WTC11 (cell line): Measurements from ENCODE around the gene CHTF18. TPM values are rescaled to one million over a fixed set of nuclear protein-coding genes. Genes with fewer than 3 reads are reported as not detected.
"Not testable (repeated sequence)": the region's sequence is repeated elsewhere in the genome, so short reads cannot be mapped to it uniquely, and the experiment has no call there.

ENCODE experiments used
- ATAC-seq: fragments of 200-7000 bp; cut with Tn5 transposase; 2 replicates; pipeline ENCODE4 v1.10.0; 2021; ENCODE audit warnings: mild to moderate bottlenecking, moderate library complexity
- CTCF ChIA-PET: fragments of 300-600 bp; sonication (Branson Sonifier 250); formaldehyde crosslinking; loops from one replicate; lab custom pipeline; 2021; ENCODE audit warnings: antibody characterized with exemption; lab: Charles Lee
- POLR2A ChIA-PET: fragments of 350-600 bp; sonication (Branson Sonifier 250); formaldehyde crosslinking; loops from one replicate; lab custom pipeline; 2021; ENCODE audit warnings: antibody characterized with exemption; lab: Charles Lee
- DNase-seq: peaks from one replicate; pipeline ENCODE4 v3.0.0; 2021; ENCODE audit warnings: low spot score
- H3K27ac Mint-ChIP-seq: 2 replicates; pipeline ENCODE4 v1.8.0; 2021; ENCODE audit warnings: mixed read lengths
- H3K27me3 Mint-ChIP-seq: 2 replicates; pipeline ENCODE4 v1.8.0; 2021; ENCODE audit warnings: low read depth, mild to moderate bottlenecking, moderate library complexity, mixed read lengths
- H3K36me3 Mint-ChIP-seq: 2 replicates; pipeline ENCODE4 v1.8.0; 2021; ENCODE audit warnings: mixed read lengths
- H3K4me1 Mint-ChIP-seq: 2 replicates; pipeline ENCODE4 v1.8.0; 2022; ENCODE audit warnings: mixed read lengths
- H3K4me3 Mint-ChIP-seq: 2 replicates; pipeline ENCODE4 v1.8.0; 2021; ENCODE audit warnings: mild to moderate bottlenecking, moderate library complexity, mixed read lengths
- H3K9me3 Mint-ChIP-seq: 2 replicates; pipeline ENCODE4 v1.8.0; 2021; ENCODE audit warnings: mixed read lengths
- ATF1 ChIP-seq: sonication (generic); formaldehyde crosslinking; IDR thresholded peaks from 2 replicates; pipeline ENCODE4 v1.8.1; 2023; ENCODE audit warnings: mild to moderate bottlenecking, moderate library complexity, missing genetic modification reagents
- ATF2 ChIP-seq: sonication (generic); formaldehyde crosslinking; IDR thresholded peaks from 2 replicates; pipeline ENCODE4 v1.8.1; 2022; ENCODE audit warnings: low read depth, missing genetic modification reagents, borderline replicate concordance
- CBFB ChIP-seq: sonication (generic); formaldehyde crosslinking; IDR thresholded peaks from 2 replicates; pipeline ENCODE4 v1.8.1; 2022; ENCODE audit warnings: mild to moderate bottlenecking, low read depth, missing genetic modification reagents
- FOXK1 ChIP-seq: sonication (generic); formaldehyde crosslinking; IDR thresholded peaks from 2 replicates; pipeline ENCODE4 v1.8.0; 2022; ENCODE audit warnings: mild to moderate bottlenecking, moderate library complexity, missing genetic modification reagents
- FOXP1 ChIP-seq: sonication (generic); formaldehyde crosslinking; IDR thresholded peaks from 2 replicates; pipeline ENCODE4 v1.8.0; 2022; ENCODE audit warnings: missing genetic modification reagents, mild to moderate bottlenecking, moderate library complexity, borderline replicate concordance
- FOXP4 ChIP-seq: sonication (generic); formaldehyde crosslinking; IDR thresholded peaks from 2 replicates; pipeline ENCODE4 v1.8.0; 2022; ENCODE audit warnings: mild to moderate bottlenecking, missing genetic modification reagents
- GTF2I ChIP-seq: fragments of 250-450 bp; sonication (Bioruptor Pico); conservative IDR thresholded peaks from 2 replicates; pipeline ENCODE4 v1.4.0; 2021; ENCODE audit warnings: mild to moderate bottlenecking
- IRF2 ChIP-seq: sonication (generic); formaldehyde crosslinking; IDR thresholded peaks from 2 replicates; pipeline ENCODE4 v1.8.0; 2022; ENCODE audit warnings: low read depth, missing genetic modification reagents, borderline replicate concordance
- JUN ChIP-seq: sonication (generic); formaldehyde crosslinking; IDR thresholded peaks from 2 replicates; pipeline ENCODE4 v1.8.0; 2023; ENCODE audit warnings: mild to moderate bottlenecking, missing genetic modification reagents
- NFE2L1 ChIP-seq: sonication (generic); formaldehyde crosslinking; IDR thresholded peaks from 2 replicates; pipeline ENCODE4 v1.8.1; 2023; ENCODE audit warnings: missing genetic modification reagents
- NR2C2 ChIP-seq: sonication (generic); formaldehyde crosslinking; IDR thresholded peaks from 2 replicates; pipeline ENCODE4 v1.8.0; 2022; ENCODE audit warnings: mild to moderate bottlenecking, missing genetic modification reagents
- PRRX2 ChIP-seq: fragments of 250-450 bp; sonication (Bioruptor Pico); IDR thresholded peaks from 2 replicates; pipeline ENCODE4 v1.8.0; 2021; ENCODE audit warnings: mild to moderate bottlenecking
- ZNF263 ChIP-seq: sonication (generic); formaldehyde crosslinking; IDR thresholded peaks from 2 replicates; pipeline ENCODE4 v1.8.1; 2022; ENCODE audit warnings: low read depth, mild to moderate bottlenecking, moderate library complexity, missing genetic modification reagents
- ZNF425 ChIP-seq: fragments of 250-450 bp; sonication (Bioruptor Pico); conservative IDR thresholded peaks from 2 replicates; pipeline ENCODE4 v1.9.0; 2021; ENCODE audit warnings: mild to moderate bottlenecking
- ZNF671 ChIP-seq: fragments of 250-450 bp; sonication (Bioruptor Pico); IDR thresholded peaks from 2 replicates; pipeline ENCODE4 v1.8.0; 2021; ENCODE audit warnings: mild to moderate bottlenecking
- total RNA-seq: library from RNA; stranded (reverse); gene quantifications from 3 replicates; pipeline ENCODE4 v1.2.3, GENCODE V29; 2021
- TF ChIP-seq, protein P1 (sequence below): sonication (generic); formaldehyde crosslinking; IDR thresholded peaks from 2 replicates; pipeline ENCODE4 v1.8.0; 2022; ENCODE audit warnings: mild to moderate bottlenecking, missing genetic modification reagents
- TF ChIP-seq, protein P2 (sequence below): sonication (generic); formaldehyde crosslinking; IDR thresholded peaks from 2 replicates; pipeline ENCODE4 v1.8.1; 2022; ENCODE audit warnings: mild to moderate bottlenecking, missing genetic modification reagents, moderate library complexity, borderline replicate concordance
- TF ChIP-seq, protein P3 (sequence below): sonication (generic); formaldehyde crosslinking; IDR thresholded peaks from 2 replicates; pipeline ENCODE4 v1.8.1; 2022; ENCODE audit warnings: mild to moderate bottlenecking, moderate library complexity, missing genetic modification reagents
- TF ChIP-seq, protein P4 (sequence below): fragments of 200-600 bp; IDR thresholded peaks from 2 replicates; pipeline ENCODE4 v1.8.0; 2022; ENCODE audit warnings: antibody characterized with exemption

Gene CHTF18
- total RNA-seq, 1 experiment from 2014 or later, result 183 TPM

- TF ChIP-seq, protein P1, sequence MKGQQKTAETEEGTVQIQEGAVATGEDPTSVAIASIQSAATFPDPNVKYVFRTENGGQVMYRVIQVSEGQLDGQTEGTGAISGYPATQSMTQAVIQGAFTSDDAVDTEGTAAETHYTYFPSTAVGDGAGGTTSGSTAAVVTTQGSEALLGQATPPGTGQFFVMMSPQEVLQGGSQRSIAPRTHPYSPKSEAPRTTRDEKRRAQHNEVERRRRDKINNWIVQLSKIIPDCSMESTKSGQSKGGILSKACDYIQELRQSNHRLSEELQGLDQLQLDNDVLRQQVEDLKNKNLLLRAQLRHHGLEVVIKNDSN, result no peak
- TF ChIP-seq PRRX2 (no peak), NFE2L1 (CRISPR knock-in tag) (no peak), GTF2I (CRISPR knock-in tag) (no peak), FOXP4 (CRISPR knock-in tag) (no peak), FOXP1 (CRISPR knock-in tag) (no peak), ZNF263 (CRISPR knock-in tag) (no peak)
- TF ChIP-seq, protein P2, sequence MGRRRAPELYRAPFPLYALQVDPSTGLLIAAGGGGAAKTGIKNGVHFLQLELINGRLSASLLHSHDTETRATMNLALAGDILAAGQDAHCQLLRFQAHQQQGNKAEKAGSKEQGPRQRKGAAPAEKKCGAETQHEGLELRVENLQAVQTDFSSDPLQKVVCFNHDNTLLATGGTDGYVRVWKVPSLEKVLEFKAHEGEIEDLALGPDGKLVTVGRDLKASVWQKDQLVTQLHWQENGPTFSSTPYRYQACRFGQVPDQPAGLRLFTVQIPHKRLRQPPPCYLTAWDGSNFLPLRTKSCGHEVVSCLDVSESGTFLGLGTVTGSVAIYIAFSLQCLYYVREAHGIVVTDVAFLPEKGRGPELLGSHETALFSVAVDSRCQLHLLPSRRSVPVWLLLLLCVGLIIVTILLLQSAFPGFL, result no peak
- TF ChIP-seq, protein P3, sequence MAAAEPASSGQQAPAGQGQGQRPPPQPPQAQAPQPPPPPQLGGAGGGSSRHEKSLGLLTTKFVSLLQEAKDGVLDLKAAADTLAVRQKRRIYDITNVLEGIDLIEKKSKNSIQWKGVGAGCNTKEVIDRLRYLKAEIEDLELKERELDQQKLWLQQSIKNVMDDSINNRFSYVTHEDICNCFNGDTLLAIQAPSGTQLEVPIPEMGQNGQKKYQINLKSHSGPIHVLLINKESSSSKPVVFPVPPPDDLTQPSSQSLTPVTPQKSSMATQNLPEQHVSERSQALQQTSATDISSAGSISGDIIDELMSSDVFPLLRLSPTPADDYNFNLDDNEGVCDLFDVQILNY (CRISPR knock-in tag), result no peak
- ATAC-seq, result 0 out of 2 replicates have a peak, but pooled peaks have one; percentile 20
- CTCF ChIA-PET, result interaction anchor here (2.2 kb wide), 1 partner anchor 10 kb away, joined by 5 read pairs; no protein-coding TSS in a partner anchor
Observed at GRCh38 chr16:775236-775796, 13.1 kb upstream of the CHTF18 start.

GRCh38 chr16:776298-776697 is 12.1 kb upstream of the CHTF18 start:
- ATAC-seq, H3K9me3 Mint-ChIP-seq: not testable (repeated sequence)
- CTCF ChIA-PET, result interaction anchor here (0.9 to 2.2 kb wide), 3 partner anchors 9 to 35 kb away, joined by 3 to 5 read pairs (median 4); partner anchors contain the start of gene CIAO3

More at GRCh38 chr16:775236-775796, 13.1 kb upstream of the CHTF18 start:
- H3K36me3 Mint-ChIP-seq, result no peaks in the 10 kb centered on the region
- no peak for DNase-seq
- H3K27ac Mint-ChIP-seq, result no peak overlapping the region
- no peak overlapping the region for H3K4me3 Mint-ChIP-seq
- POLR2A ChIA-PET, result no interaction called here
- no peaks in the 10 kb centered on the region for H3K4me1 Mint-ChIP-seq
- no peaks in the 10 kb centered on the region for H3K9me3 Mint-ChIP-seq
- no peaks in the 10 kb centered on the region for H3K27me3 Mint-ChIP-seq

DNA sequence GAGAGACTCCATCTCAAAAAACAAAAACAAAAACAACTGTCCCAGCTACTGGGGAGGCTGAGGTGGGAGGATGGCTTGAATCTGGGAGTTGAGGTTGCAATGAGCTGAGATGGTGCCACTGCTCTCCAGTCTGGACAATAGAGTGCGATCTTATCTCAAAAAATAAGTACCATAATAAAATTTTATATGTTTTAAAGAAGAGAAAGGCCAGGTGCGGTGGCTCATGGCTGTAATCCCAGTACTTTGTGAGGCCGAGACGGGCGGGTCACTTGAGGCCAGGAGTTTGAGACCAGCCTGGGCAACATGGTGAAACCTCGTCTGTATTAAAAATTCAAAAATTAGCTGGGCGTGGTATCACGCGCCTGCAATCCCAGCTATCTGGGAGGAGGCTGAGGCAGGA is 11.6 kb upstream of the CHTF18 start:
- no peak overlapping the region for H3K27ac Mint-ChIP-seq
- no peak for ATAC-seq
- POLR2A ChIA-PET, result no interaction called here
- CTCF ChIA-PET, result interaction anchor here (0.9 to 1.5 kb wide), 2 partner anchors 8 to 36 kb away, joined by 3 to 4 read pairs; partner anchors contain the start of gene CIAO3
- no peaks in the 10 kb centered on the region for H3K36me3 Mint-ChIP-seq
- no peaks in the 10 kb centered on the region for H3K9me3 Mint-ChIP-seq
- H3K4me3 Mint-ChIP-seq, result no peak overlapping the region
- no peak for DNase-seq
- H3K4me1 Mint-ChIP-seq, result no peaks in the 10 kb centered on the region
- no peaks in the 10 kb centered on the region for H3K27me3 Mint-ChIP-seq
- TF ChIP-seq FOXP4 (CRISPR knock-in tag) (no peak), FOXP1 (CRISPR knock-in tag) (no peak), CBFB (CRISPR knock-in tag) (no peak), NR2C2 (no peak), ATF1 (CRISPR knock-in tag) (no peak), JUN (no peak), ZNF425 (CRISPR knock-in tag) (no peak), FOXK1 (CRISPR knock-in tag) (no peak), ZNF671 (CRISPR knock-in tag) (no peak), IRF2 (no peak), ATF2 (CRISPR knock-in tag) (no peak)
- TF ChIP-seq, protein P4, sequence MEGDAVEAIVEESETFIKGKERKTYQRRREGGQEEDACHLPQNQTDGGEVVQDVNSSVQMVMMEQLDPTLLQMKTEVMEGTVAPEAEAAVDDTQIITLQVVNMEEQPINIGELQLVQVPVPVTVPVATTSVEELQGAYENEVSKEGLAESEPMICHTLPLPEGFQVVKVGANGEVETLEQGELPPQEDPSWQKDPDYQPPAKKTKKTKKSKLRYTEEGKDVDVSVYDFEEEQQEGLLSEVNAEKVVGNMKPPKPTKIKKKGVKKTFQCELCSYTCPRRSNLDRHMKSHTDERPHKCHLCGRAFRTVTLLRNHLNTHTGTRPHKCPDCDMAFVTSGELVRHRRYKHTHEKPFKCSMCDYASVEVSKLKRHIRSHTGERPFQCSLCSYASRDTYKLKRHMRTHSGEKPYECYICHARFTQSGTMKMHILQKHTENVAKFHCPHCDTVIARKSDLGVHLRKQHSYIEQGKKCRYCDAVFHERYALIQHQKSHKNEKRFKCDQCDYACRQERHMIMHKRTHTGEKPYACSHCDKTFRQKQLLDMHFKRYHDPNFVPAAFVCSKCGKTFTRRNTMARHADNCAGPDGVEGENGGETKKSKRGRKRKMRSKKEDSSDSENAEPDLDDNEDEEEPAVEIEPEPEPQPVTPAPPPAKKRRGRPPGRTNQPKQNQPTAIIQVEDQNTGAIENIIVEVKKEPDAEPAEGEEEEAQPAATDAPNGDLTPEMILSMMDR, result no peak

More at GRCh38 chr16:776298-776697, 12.1 kb upstream of the CHTF18 start:
- DNase-seq, H3K4me1 Mint-ChIP-seq, H3K27me3 Mint-ChIP-seq, H3K27ac Mint-ChIP-seq, H3K36me3 Mint-ChIP-seq, H3K4me3 Mint-ChIP-seq, POLR2A ChIA-PET: not testable (repeated sequence)
